HFFc6 (cell line): ENCODE measurements around the gene PHF21A. TPM values are rescaled to one million over a fixed set of nuclear protein-coding genes. Genes with fewer than 3 reads are reported as not detected.
A peak's percentile ranks its signal among the peaks of the same experiment; 100 is the strongest.

ENCODE experiments used
- DNase-seq: peaks from one replicate; pipeline ENCODE4 v3.0.0-alpha.2; 2018
- H3K27ac Mint-ChIP-seq: 2 replicates; pipeline ENCODE4 v1.8.0; 2020; ENCODE audit warnings: mild to moderate bottlenecking, mixed read lengths
- H3K27me3 Mint-ChIP-seq: 2 replicates; pipeline ENCODE4 v1.8.0; 2021; ENCODE audit warnings: mild to moderate bottlenecking, moderate library complexity, mixed read lengths; ENCODE audit not compliant: insufficient read depth
- H3K36me3 Mint-ChIP-seq: 2 replicates; pipeline ENCODE4 v1.8.0; 2021; ENCODE audit warnings: low read depth, mixed read lengths
- H3K4me1 Mint-ChIP-seq: 2 replicates; pipeline ENCODE4 v1.8.0; 2020; ENCODE audit warnings: low read depth, mixed read lengths
- H3K4me3 Mint-ChIP-seq: 2 replicates; pipeline ENCODE4 v1.8.0; 2020; ENCODE audit warnings: mild to moderate bottlenecking, moderate library complexity, mixed read lengths
- H3K9me3 Mint-ChIP-seq: 2 replicates; pipeline ENCODE4 v1.8.0; 2020; ENCODE audit warnings: mild to moderate bottlenecking, mixed read lengths
- CTCF ChIP-seq: fragments of 200-600 bp; sonication (generic); IDR thresholded peaks from 2 replicates; pipeline ENCODE4 v1.5.0; 2021; ENCODE audit warnings: antibody characterized with exemption, mild to moderate bottlenecking
- total RNA-seq, 6 experiments: library from RNA; stranded (reverse); fragmentation: NEBNext Ultra II Directional; extraction: Animal tissue kit (Norgen Biotek cat#: 25700); gene quantifications; 2 replicates in 1 of 6; 3 replicates in 5 of 6; pipeline ENCODE4 v1.2.3, GENCODE V29; 2021

The PHF21A gene
- total RNA-seq, 6 experiments from 2014 or later: 25.5 to 32.4 (median 26.2) TPM

- no peak for TF ChIP-seq CTCF
- Mint-ChIP-seq H3K27me3 (no peaks in the 10 kb centered on the region), H3K27ac (no peak overlapping the region), H3K4me1 (peaks cover 21% of the 10 kb centered on the region), H3K36me3 (peaks cover 5% of the 10 kb centered on the region; the same call in 1 of the 2 replicates), H3K9me3 (no peaks in the 10 kb centered on the region), H3K4me3 (no peak overlapping the region)
- no peak for DNase-seq
These were observed 63.8 kb downstream of the PHF21A start for GRCh38 chr11:46057489-46057888.

GRCh38 chr11:46055371-46055770 is 65.9 kb downstream of the PHF21A start:
- H3K4me1 Mint-ChIP-seq: peaks cover 39% of the 10 kb centered on the region
- H3K36me3 Mint-ChIP-seq: no peaks in the 10 kb centered on the region
- TF ChIP-seq CTCF: no peak
- no peaks in the 10 kb centered on the region for H3K27me3 Mint-ChIP-seq
- H3K9me3 Mint-ChIP-seq: no peaks in the 10 kb centered on the region
- peak overlapping the region; percentile 19 for H3K27ac Mint-ChIP-seq
- H3K4me3 Mint-ChIP-seq: no peak overlapping the region
- DNase-seq: peak; percentile 59

GRCh38 chr11:46051102-46051501 is 70.2 kb downstream of the PHF21A start:
- H3K4me3 Mint-ChIP-seq: no peak overlapping the region
- H3K36me3 Mint-ChIP-seq: no peaks in the 10 kb centered on the region
- no peak overlapping the region for H3K27ac Mint-ChIP-seq
- DNase-seq: no peak
- no peak for TF ChIP-seq CTCF
- H3K4me1 Mint-ChIP-seq: peaks cover 63% of the 10 kb centered on the region
- no peaks in the 10 kb centered on the region for H3K27me3 Mint-ChIP-seq
- H3K9me3 Mint-ChIP-seq: no peaks in the 10 kb centered on the region

GRCh38 chr11:46050662-46051061 is 70.6 kb downstream of the PHF21A start:
- no peak for TF ChIP-seq CTCF
- Mint-ChIP-seq H3K27me3 (no peaks in the 10 kb centered on the region), H3K36me3 (no peaks in the 10 kb centered on the region), H3K4me3 (peak overlapping the region; percentile 63), H3K4me1 (peaks cover 59% of the 10 kb centered on the region), H3K27ac (peak overlapping the region; percentile 81), H3K9me3 (no peaks in the 10 kb centered on the region)
- DNase-seq: no peak

GRCh38 chr11:46050003-46050461 is 71.2 kb downstream of the PHF21A start:
- Mint-ChIP-seq H3K27ac (peak overlapping the region; percentile 81), H3K36me3 (no peaks in the 10 kb centered on the region), H3K4me3 (peak overlapping the region; percentile 63), H3K27me3 (no peaks in the 10 kb centered on the region), H3K4me1 (peaks cover 53% of the 10 kb centered on the region), H3K9me3 (no peaks in the 10 kb centered on the region)
- TF ChIP-seq CTCF: no peak
- peak; percentile 84 for DNase-seq
